ENCODE results near the gene ALDH1A1. TPM values are rescaled to one million over a fixed set of nuclear protein-coding genes. Genes with fewer than 3 reads are reported as not detected.

ALDH1A1 gene
- total RNA-seq, 1 donor from 2014 or later = 212 TPM

DNA sequence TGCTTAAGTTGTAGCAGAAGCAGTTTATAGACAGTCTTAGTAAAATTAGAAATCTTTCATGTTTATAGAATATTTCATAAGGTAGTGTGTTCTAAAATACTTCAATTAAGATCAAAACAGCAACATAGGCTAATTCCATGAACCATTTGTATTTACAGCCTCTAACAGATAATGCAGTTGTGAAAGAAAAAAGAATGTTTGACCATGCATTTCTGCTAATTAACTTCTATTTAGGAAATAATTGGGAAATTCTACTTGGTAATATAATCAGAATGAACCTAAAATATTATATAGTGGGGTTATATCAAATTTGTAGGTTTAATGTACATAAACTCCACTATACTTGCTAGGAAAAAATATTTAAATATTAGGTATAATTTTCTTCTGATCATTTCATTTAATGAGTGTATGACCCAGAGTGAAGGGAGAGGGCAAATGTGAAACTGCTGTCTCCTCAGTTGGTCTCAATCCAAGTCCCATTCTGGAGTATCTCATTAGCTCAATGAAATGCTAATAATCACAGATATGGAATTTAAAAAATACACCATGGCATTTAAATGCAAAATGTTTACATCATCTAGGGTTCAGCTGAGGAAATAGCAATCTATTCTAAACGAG is 34.9 kb downstream of the ALDH1A1 start:
- Histone ChIP-seq H3K9me3 (no peaks in the 10 kb centered on the region), H3K27me3 (no peaks in the 10 kb centered on the region), H3K4me1 (peaks cover 4% of the 10 kb centered on the region), H3K36me3 (peaks cover 25% of the 10 kb centered on the region), H3K27ac (no peak overlapping the region), H3K4me3 (no peak overlapping the region)
- TF ChIP-seq, protein P1, sequence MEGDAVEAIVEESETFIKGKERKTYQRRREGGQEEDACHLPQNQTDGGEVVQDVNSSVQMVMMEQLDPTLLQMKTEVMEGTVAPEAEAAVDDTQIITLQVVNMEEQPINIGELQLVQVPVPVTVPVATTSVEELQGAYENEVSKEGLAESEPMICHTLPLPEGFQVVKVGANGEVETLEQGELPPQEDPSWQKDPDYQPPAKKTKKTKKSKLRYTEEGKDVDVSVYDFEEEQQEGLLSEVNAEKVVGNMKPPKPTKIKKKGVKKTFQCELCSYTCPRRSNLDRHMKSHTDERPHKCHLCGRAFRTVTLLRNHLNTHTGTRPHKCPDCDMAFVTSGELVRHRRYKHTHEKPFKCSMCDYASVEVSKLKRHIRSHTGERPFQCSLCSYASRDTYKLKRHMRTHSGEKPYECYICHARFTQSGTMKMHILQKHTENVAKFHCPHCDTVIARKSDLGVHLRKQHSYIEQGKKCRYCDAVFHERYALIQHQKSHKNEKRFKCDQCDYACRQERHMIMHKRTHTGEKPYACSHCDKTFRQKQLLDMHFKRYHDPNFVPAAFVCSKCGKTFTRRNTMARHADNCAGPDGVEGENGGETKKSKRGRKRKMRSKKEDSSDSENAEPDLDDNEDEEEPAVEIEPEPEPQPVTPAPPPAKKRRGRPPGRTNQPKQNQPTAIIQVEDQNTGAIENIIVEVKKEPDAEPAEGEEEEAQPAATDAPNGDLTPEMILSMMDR (IDR thresholded peaks at IDR 0.05) = no peak
- intact Hi-C loops (cut with DNase I) = no loop called here
- no peak for ATAC-seq
- no peak for DNase-seq

GRCh38 chr9:72915659-72916058 is 37.2 kb downstream of the ALDH1A1 start:
- H3K4me1 ChIP-seq = peaks cover 4% of the 10 kb centered on the region
- ATAC-seq (no peak), DNase-seq (no peak)
- no peak overlapping the region for H3K27ac ChIP-seq
- peaks cover 25% of the 10 kb centered on the region for H3K36me3 ChIP-seq
- no peaks in the 10 kb centered on the region for H3K9me3 ChIP-seq
- intact Hi-C loops (cut with DNase I) = no loop called here
- H3K27me3 ChIP-seq = no peaks in the 10 kb centered on the region
- TF ChIP-seq, protein P1 (IDR thresholded peaks at IDR 0.05) = no peak
- no peak overlapping the region for H3K4me3 ChIP-seq

GRCh38 chr9:72914750-72915149 is 38.1 kb downstream of the ALDH1A1 start:
- no peaks in the 10 kb centered on the region for H3K9me3 ChIP-seq
- no peak overlapping the region for H3K27ac ChIP-seq
- no peaks in the 10 kb centered on the region for H3K27me3 ChIP-seq
- intact Hi-C loops (cut with DNase I) = no loop called here
- TF ChIP-seq, protein P1 (IDR thresholded peaks at IDR 0.05) = no peak
- peaks cover 25% of the 10 kb centered on the region for H3K36me3 ChIP-seq
- peaks cover 4% of the 10 kb centered on the region for H3K4me1 ChIP-seq
- no peak overlapping the region for H3K4me3 ChIP-seq
- DNase-seq (no peak), ATAC-seq (no peak)

GRCh38 chr9:72913382-72914009 is 39.4 kb downstream of the ALDH1A1 start:
- Histone ChIP-seq H3K4me1 (peaks cover 4% of the 10 kb centered on the region), H3K27ac (no peak overlapping the region), H3K4me3 (no peak overlapping the region), H3K27me3 (no peaks in the 10 kb centered on the region), H3K9me3 (no peaks in the 10 kb centered on the region), H3K36me3 (peaks cover 25% of the 10 kb centered on the region)
- ATAC-seq (no peak), DNase-seq (no peak)
- TF ChIP-seq, protein P1 (IDR thresholded peaks at IDR 0.05) = no peak
- intact Hi-C loops (cut with DNase I) = no loop called here

DNA sequence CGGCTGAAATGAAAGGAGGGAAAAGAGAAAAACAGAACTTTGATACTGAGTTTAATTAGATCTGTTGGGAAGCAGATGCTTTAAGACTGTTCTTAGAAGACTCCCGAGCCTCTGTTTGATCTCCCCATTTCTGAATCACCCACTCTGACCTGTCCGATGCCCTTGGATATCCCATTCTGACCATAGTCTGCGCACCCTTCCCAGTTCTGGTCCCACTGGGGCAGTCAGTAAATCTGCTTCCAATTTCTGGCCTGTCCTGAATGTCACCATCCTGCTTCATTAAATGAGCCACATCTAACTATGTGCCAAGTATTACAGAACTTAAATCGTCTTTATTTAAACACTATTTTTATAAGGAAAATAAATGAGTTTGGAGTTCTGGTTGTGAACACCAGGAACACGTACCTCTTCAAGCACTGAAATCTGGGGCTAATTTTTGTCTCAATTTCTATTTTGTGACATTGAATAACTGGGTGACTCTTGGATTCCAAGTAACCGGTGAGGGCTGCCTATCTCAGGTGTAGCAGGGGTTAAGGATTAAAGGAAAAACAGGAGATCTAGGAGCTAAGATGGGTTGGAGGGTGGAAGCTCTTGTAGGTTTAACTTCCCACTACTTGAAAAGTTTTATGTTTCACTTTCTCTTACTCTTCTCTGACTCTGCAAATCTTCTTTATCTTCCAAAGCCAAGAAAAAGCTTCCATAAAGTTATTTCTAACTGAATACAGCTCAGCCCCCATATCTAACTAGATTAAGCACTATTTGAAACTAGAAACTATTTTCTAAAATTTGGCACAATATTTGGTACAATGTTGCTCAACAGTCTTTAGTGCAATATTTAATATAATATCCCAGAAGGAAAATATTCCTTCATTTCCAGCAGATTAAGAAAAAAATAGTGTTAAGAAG is 40.1 kb downstream of the ALDH1A1 start:
- Histone ChIP-seq H3K27ac (no peak overlapping the region), H3K27me3 (no peaks in the 10 kb centered on the region), H3K36me3 (peaks cover 25% of the 10 kb centered on the region), H3K4me1 (no peaks in the 10 kb centered on the region), H3K4me3 (no peak overlapping the region), H3K9me3 (no peaks in the 10 kb centered on the region)
- TF ChIP-seq, protein P1 (IDR thresholded peaks at IDR 0.05) = no peak
- intact Hi-C loops (cut with DNase I) = no loop called here
- ATAC-seq (no peak), DNase-seq (no peak)

All from upper lobe of right lung (tissue), 1 donor.